Activated CD4-positive, alpha-beta memory T cell treated with anti-CD3 and anti-CD28 coated beads, Interleukin-2, amount 10 ng/mL, durations not matched to agents 7 days and 5 days (primary cell): ENCODE measurements around the gene ZNF831. TPM values are rescaled to one million over a fixed set of nuclear protein-coding genes. Genes with fewer than 3 reads are reported as not detected.

Experiments
- CTCF ChIA-PET: fragments of 350-600 bp; sonication (Branson Sonifier 250); formaldehyde crosslinking; loops from one replicate; lab custom pipeline; 2021; ENCODE audit warnings: antibody characterized with exemption, inconsistent platforms; lab: Charles Lee
- POLR2A ChIA-PET: fragments of 350-600 bp; sonication (Branson Sonifier 250); formaldehyde crosslinking; loops from one replicate; lab custom pipeline; 2021; ENCODE audit warnings: antibody characterized with exemption; lab: Charles Lee
- DNase-seq: peaks from one replicate; pipeline ENCODE4 v3.0.0-alpha.2; 2020
- H3K27ac Mint-ChIP-seq: one replicate; pipeline ENCODE4 v1.8.0; 2021; ENCODE audit warnings: mild to moderate bottlenecking, mixed read lengths
- H3K27me3 Mint-ChIP-seq: one replicate; pipeline ENCODE4 v1.8.0; 2021; ENCODE audit warnings: mixed read lengths
- H3K36me3 Mint-ChIP-seq: one replicate; pipeline ENCODE4 v1.8.0; 2021; ENCODE audit warnings: low read depth, mixed read lengths
- H3K4me1 Mint-ChIP-seq: one replicate; pipeline ENCODE4 v1.8.0; 2021; ENCODE audit warnings: mixed read lengths
- H3K4me3 Mint-ChIP-seq: one replicate; pipeline ENCODE4 v1.8.0; 2021; ENCODE audit warnings: mild to moderate bottlenecking, mixed read lengths
- H3K9me3 Mint-ChIP-seq: one replicate; pipeline ENCODE4 v1.8.0; 2021; ENCODE audit warnings: mixed read lengths
- total RNA-seq, 2 experiments: library from RNA; stranded (reverse); gene quantifications; one replicate each; pipeline ENCODE4 v1.2.3, GENCODE V29; 2021

Gene ZNF831
- total RNA-seq, 2 experiments from 2014 or later, result 12.1 to 12.7 TPM

DNA sequence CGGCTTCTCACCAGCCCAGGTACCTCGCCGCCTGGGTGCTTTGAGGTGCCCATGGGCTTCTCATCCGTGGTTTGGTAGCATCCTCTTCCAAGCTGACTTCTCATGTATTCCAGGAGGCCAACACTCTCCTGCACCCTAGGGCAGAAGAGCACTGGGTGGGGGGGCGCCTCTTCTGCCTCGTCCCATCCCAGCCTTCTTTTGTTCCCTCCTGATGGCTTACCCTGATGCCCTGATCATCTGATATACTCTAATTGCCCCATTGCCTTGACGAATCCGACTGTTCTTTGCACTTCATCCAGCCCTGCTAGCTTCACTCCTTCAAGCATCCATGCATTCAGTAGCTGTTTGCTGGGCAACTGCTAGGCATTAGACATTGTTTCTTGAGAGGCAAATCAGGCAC lies 60.6 kb downstream of the ZNF831 start:
- peaks cover 17% of the 10 kb centered on the region for H3K36me3 Mint-ChIP-seq
- H3K9me3 Mint-ChIP-seq, result peaks cover 3% of the 10 kb centered on the region
- no peak overlapping the region for H3K27ac Mint-ChIP-seq
- no peak for DNase-seq
- POLR2A ChIA-PET, result no interaction called here
- peaks cover 9% of the 10 kb centered on the region for H3K4me1 Mint-ChIP-seq
- CTCF ChIA-PET, result interaction anchor here (1.1 to 4.5 kb wide), 3 partner anchors 17 to 142 kb away, joined by 3 to 55 read pairs (median 5); no protein-coding TSS in a partner anchor
- no peak overlapping the region for H3K4me3 Mint-ChIP-seq
- no peaks in the 10 kb centered on the region for H3K27me3 Mint-ChIP-seq

DNA sequence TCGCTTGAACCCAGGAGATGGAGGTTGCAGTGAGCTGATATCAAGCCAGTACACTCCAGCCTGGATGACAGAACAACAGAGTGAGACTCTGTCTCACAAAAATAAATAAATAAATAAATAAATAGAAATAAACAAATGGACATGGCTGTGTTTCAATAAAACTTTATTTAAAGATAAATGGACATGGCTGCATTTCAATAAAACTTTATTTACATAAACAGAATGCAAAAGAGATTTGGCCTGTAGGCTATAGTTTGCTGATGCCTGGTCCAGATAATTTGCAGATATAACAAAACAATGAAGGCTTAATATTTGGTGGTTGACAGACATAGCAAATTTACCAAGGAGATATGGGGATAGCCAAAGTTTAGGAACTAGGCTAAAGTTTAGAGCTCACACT lies 66.8 kb downstream of the ZNF831 start:
- POLR2A ChIA-PET, result no interaction called here

DNA sequence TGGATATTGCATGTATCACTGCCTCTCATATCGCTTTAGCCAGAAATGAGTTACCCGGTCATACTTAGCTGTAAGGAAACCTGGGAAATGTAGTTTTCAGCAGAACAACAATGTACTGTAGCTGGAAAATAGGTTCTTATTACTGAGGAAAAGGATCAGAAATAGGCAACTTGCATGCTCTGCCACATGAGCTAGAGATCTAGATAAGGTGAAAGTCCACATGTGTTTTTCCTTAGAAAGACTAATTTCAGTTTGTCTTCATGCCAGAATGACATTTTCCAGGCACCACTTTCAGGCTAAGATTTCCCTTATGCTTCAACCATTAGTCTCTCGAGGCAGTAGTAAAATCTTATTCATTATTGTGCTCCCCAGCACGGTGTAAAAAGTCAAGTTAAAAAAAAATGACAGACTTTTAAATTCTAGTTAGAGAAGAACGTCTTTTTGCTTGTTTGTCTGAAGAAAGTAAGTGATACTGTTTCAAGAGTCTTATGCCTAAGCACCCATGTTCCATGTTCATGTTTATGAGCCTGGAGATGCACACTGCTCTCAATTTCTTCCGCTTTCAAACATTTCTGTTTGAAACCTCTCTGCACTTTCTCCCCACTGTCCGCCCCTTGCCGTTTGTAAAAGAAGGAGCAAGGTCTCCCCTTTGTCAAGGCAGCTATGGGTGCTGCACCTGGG lies 67.6 kb downstream of the ZNF831 start:
- H3K9me3 Mint-ChIP-seq, result peaks cover 3% of the 10 kb centered on the region
- no peaks in the 10 kb centered on the region for H3K27me3 Mint-ChIP-seq
- CTCF ChIA-PET, result interaction anchor here (1.3 to 1.4 kb wide), 2 partner anchors 9 to 24 kb away, joined by 5 to 9 read pairs; no protein-coding TSS in a partner anchor
- peaks cover 52% of the 10 kb centered on the region for H3K36me3 Mint-ChIP-seq
- no peak for DNase-seq
- no peak overlapping the region for H3K27ac Mint-ChIP-seq
- H3K4me1 Mint-ChIP-seq, result peaks cover 7% of the 10 kb centered on the region
- H3K4me3 Mint-ChIP-seq, result no peak overlapping the region
- POLR2A ChIA-PET, result no interaction called here

More for the DNA sequence above, 66.8 kb downstream of the ZNF831 start:
- Mint-ChIP-seq H3K4me1 (peaks cover 5% of the 10 kb centered on the region), H3K27me3 (no peaks in the 10 kb centered on the region), H3K36me3 (peaks cover 52% of the 10 kb centered on the region), H3K4me3 (no peak overlapping the region), H3K27ac (no peak overlapping the region), H3K9me3 (peaks cover 3% of the 10 kb centered on the region)
- CTCF ChIA-PET, result interaction anchor here (1.3 to 1.4 kb wide), 2 partner anchors 8 to 23 kb away, joined by 5 to 9 read pairs; no protein-coding TSS in a partner anchor
- no peak for DNase-seq

DNA sequence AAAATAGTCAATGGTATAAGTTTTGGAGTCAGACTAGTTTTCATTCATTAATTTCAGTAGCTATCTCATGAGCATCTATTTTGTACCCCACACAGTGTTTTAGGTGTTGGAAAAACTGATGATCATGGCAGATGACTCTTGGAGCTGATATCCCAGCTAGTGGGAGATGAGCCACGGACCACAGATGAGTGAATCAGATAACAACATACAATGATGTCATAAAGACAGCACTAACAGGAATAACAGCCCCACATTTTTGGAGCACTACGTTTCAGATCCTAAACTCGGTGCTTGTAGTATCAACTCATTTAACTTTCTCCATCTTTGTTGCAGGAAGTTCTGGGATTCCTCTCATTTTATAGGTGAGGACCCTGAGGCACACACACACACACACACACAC lies 69.0 kb downstream of the ZNF831 start:
- H3K27ac Mint-ChIP-seq, result no peak overlapping the region
- no peak overlapping the region for H3K4me3 Mint-ChIP-seq
- peaks cover 7% of the 10 kb centered on the region for H3K4me1 Mint-ChIP-seq
- H3K27me3 Mint-ChIP-seq, result no peaks in the 10 kb centered on the region
- peaks cover 3% of the 10 kb centered on the region for H3K9me3 Mint-ChIP-seq
- peaks cover 56% of the 10 kb centered on the region for H3K36me3 Mint-ChIP-seq
- CTCF ChIA-PET, result no interaction called here
- DNase-seq, result no peak
- POLR2A ChIA-PET, result no interaction called here

DNA sequence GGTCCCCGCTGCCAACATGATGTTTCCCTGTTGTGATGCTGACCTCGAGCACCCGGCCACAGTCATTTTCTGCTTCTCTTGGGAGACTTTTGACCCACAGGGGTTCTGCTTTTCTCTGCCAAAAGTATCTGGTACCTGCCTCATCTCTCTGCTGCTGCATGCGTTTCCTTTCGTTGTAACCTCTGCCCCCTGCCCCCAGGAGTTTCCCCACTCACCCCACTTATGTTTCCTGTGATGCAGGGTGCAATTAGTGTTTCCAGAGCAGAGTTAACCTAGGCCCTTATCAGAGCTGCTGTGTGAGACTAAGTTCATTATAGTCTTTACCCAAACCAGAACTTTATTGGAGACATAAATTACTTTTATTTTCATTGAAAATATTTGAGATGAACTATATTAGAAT lies 71.6 kb downstream of the ZNF831 start:
- Mint-ChIP-seq H3K27ac (no peak overlapping the region), H3K27me3 (no peaks in the 10 kb centered on the region)
- CTCF ChIA-PET, result no interaction called here

DNA sequence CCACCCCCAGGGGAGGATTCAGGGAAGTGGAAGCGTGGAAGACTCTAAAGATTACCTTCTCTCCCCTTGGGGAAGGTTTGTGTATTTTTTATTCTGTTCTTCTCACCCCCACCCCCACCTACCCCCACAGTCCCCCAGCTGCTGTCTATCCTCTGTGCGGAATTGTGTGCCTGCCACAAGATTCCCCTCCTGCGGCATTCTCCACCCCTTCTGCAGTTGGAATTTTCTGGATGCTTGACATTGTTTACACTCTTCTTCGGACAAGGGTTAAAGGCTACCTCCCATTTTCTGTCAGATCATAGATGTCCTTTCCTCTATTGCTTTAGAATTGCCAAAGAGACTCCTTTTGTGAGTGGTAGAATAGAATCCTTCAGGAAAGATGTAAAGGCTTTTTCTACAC lies 76.4 kb downstream of the ZNF831 start:
- CTCF ChIA-PET, result interaction anchor here (1.4 kb wide), 1 partner anchor 14 kb away, joined by 3 read pairs; no protein-coding TSS in a partner anchor
- Mint-ChIP-seq H3K9me3 (no peaks in the 10 kb centered on the region), H3K27ac (no peak overlapping the region), H3K4me1 (peaks cover 19% of the 10 kb centered on the region), H3K4me3 (no peak overlapping the region), H3K27me3 (no peaks in the 10 kb centered on the region), H3K36me3 (peaks cover 42% of the 10 kb centered on the region)
- POLR2A ChIA-PET, result no interaction called here
- no peak for DNase-seq

More for the DNA sequence above, 71.6 kb downstream of the ZNF831 start:
- DNase-seq, result no peak
- H3K36me3 Mint-ChIP-seq, result peaks cover 49% of the 10 kb centered on the region
- H3K4me1 Mint-ChIP-seq, result peaks cover 7% of the 10 kb centered on the region
- H3K9me3 Mint-ChIP-seq, result no peaks in the 10 kb centered on the region
- H3K4me3 Mint-ChIP-seq, result no peak overlapping the region
- POLR2A ChIA-PET, result no interaction called here

DNA sequence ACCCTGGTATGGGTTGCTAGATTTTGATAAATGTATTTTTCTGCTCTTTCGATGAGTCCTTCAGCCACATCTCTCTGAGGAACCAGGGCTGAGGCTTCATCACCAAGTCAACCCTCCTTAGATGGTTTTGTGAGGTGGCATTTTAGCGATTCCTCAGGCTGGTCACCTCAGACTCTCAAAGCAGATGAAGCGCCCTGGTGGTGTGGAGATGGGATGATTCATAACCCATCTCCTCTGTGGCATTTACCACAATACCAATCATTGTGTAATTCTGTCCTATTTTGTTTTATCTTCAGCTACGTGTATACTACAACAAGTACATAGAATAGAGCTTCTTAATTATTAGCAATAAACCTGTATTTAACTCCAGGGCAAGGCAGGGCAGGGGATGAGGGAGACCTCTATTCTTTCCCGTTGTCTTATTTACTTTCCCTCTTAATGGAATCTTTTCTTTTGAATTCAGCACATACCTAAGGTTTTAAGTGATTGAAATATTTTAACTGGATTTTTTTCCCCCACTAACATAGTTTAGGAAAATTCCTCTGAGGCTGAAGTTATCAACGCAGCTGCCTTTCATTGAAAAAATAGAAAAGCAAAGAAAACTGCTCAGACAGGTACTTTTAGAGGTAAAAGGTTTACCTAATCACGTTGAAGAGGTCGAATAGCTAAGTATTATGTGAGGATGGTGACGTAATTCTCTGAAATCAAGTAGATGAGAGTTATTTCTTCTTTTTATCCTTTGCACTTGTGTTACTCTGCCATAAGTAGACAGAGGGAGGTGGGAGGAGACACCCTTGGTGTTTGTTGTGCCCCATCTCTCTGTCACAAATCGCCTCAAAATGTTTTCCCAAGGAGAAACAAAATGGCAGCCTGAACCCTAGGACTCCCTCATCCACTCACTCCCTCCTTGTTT lies 79.3 kb downstream of the ZNF831 start:
- no peaks in the 10 kb centered on the region for H3K27me3 Mint-ChIP-seq
- peaks cover 45% of the 10 kb centered on the region for H3K36me3 Mint-ChIP-seq
- H3K9me3 Mint-ChIP-seq, result no peaks in the 10 kb centered on the region
- peaks cover 15% of the 10 kb centered on the region for H3K4me1 Mint-ChIP-seq
- ChIA-PET POLR2A (interaction anchor here (0.9 to 1.7 kb wide), 3 partner anchors 10 to 19 kb away, joined by 3 to 7 read pairs (median 4); no protein-coding TSS in a partner anchor), CTCF (interaction anchor here (0.8 to 1.3 kb wide), 2 partner anchors 21 to 155 kb away, joined by 3 read pairs; no protein-coding TSS in a partner anchor)
- H3K27ac Mint-ChIP-seq, result peak overlapping the region; percentile 25
- H3K4me3 Mint-ChIP-seq, result no peak overlapping the region
- DNase-seq, result peak; percentile 60

DNA sequence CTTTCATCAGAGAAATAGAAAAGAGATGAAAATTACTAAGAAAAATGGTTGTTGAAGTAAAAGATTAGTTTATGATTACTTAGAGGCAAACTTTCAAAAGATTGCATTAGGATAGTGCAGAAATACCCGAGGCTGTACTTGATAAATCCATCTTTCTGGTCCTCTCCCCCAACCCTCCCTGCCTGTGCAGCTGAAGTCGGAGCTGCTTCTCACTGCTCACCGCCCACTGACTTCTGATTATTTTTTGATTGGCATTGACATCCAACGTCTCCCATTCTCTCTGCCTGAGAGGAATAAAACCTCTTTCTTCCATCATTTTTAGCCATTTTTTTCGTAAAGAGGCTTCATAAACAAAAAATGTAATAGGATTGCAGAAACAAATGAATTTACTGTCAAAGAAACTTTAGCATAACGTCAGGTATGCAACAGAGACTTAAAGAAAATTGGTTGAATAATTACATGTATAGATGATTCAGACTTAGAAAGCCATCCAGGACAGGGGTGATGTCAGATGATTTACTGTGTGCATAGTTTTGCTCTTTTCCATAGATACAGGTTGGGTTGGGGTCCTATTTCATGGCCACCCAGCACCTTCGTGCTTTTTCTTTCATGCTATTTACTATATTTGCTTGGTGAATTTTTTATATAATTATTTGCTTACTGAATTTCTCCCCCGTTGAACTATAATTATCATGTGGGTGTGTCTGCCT lies 83.2 kb downstream of the ZNF831 start:
- H3K4me1 Mint-ChIP-seq, result peaks cover 27% of the 10 kb centered on the region
- POLR2A ChIA-PET, result no interaction called here
- H3K27me3 Mint-ChIP-seq, result no peaks in the 10 kb centered on the region
- no peak overlapping the region for H3K27ac Mint-ChIP-seq
- H3K9me3 Mint-ChIP-seq, result peaks cover 16% of the 10 kb centered on the region
- no peak overlapping the region for H3K4me3 Mint-ChIP-seq
- no peak for DNase-seq
- peaks cover 60% of the 10 kb centered on the region for H3K36me3 Mint-ChIP-seq
- CTCF ChIA-PET, result no interaction called here

DNA sequence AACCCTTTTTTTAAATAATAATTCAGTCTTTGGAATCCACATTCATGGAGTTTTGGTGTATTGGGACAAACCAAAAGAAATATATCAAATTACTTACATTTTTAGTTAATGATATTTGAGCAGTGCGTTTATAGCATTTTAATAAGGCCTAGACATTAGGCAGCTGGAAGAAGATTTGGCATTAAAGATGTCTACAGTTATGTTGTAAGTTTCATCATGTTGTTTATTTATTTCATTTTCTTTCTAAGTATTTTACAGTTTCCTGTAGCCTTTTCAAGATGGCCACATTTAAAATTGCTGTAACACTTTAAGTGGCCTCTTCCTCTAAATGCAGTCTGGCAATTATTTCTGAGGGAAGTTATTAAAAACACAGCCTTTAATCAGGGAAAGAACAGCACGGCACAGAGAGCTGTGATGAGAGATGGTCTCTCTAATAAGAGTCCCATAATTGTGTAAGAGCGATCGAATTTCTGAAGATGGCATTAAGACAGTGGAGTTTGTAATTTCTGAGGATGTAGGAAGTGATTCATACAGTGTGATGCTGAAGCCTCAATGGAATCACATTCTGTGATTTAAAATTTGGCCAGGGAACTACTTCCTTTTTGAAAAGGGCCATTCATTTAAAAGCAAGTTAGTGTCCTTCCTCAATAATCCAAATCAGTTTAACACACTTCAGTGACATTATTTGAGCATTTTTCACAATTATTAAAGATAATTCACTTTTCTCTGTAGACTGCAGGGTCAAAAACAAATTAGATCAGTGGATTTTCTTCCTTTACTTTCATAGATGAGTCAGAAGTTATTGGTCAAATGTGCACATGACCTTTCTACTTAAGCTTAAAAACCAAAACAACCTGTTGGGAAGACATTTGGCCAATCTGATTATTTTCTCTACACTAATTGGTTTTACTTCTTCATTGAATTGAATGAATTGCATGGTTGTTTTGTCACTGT lies 84.4 kb downstream of the ZNF831 start:
- no peak for DNase-seq
- no peaks in the 10 kb centered on the region for H3K27me3 Mint-ChIP-seq
- peaks cover 22% of the 10 kb centered on the region for H3K9me3 Mint-ChIP-seq
- no peak overlapping the region for H3K4me3 Mint-ChIP-seq
- peaks cover 66% of the 10 kb centered on the region for H3K36me3 Mint-ChIP-seq
- ChIA-PET POLR2A (no interaction called here), CTCF (no interaction called here)
- H3K4me1 Mint-ChIP-seq, result peaks cover 30% of the 10 kb centered on the region
- no peak overlapping the region for H3K27ac Mint-ChIP-seq

DNA sequence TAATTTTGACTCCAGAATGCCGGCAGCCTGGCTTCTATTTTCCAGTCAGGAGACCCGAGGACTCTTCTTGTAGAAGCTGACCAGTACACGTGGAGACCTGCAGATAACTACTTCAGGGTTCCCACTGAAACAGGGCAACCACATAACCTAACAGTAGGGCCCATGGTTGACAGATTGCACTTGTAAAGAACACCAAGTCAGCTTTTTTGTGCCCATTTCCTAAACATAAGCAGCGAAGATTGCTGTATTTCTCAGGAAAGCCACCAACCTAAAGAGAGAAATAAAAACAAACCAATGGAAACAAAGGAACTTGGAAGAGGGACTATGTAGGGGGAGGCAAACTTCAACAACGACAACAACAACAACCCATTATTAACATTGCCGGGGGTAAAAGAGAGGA lies 86.7 kb downstream of the ZNF831 start:
- H3K27ac Mint-ChIP-seq, result no peak overlapping the region
- CTCF ChIA-PET, result no interaction called here
- peaks cover 78% of the 10 kb centered on the region for H3K36me3 Mint-ChIP-seq
- H3K4me1 Mint-ChIP-seq, result peaks cover 49% of the 10 kb centered on the region
- no peaks in the 10 kb centered on the region for H3K27me3 Mint-ChIP-seq
- POLR2A ChIA-PET, result no interaction called here
- H3K4me3 Mint-ChIP-seq, result no peak overlapping the region
- peaks cover 24% of the 10 kb centered on the region for H3K9me3 Mint-ChIP-seq
- no peak for DNase-seq

DNA sequence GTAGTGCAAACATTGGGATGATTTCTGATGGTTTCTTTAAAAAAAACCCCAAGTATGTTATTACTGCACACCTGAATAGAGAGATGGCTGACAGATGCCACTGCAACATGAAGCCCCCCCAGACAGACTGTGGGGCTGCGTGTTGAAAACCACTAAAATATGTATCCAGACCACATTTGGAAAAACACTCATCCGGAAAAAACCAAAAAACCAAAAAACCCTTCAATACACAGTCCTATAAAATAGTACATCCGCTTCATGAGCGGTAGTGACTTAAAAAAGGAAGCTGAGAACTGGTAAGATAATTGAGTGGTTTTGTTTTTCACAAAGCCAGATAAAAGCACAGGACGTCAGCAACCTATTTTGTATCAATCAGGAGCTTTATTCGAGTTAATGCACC lies 89.7 kb downstream of the ZNF831 start:
- H3K4me3 Mint-ChIP-seq, result peak overlapping the region; percentile 46
- H3K9me3 Mint-ChIP-seq, result peaks cover 24% of the 10 kb centered on the region
- peak overlapping the region; percentile 91 for H3K27ac Mint-ChIP-seq
- H3K36me3 Mint-ChIP-seq, result peaks cover 80% of the 10 kb centered on the region
- CTCF ChIA-PET, result interaction anchor here (0.6 to 1.1 kb wide), 4 partner anchors 12 to 165 kb away, joined by 3 to 5 read pairs (median 3); no protein-coding TSS in a partner anchor
- peak; percentile 22 for DNase-seq
- POLR2A ChIA-PET, result interaction anchor here (0.7 to 2.1 kb wide), 8 partner anchors 11 to 603 kb away, joined by 3 to 7 read pairs (median 4); partner anchors contain the start of gene ATP5F1E
- no peaks in the 10 kb centered on the region for H3K27me3 Mint-ChIP-seq
- peaks cover 63% of the 10 kb centered on the region for H3K4me1 Mint-ChIP-seq
